ENCODE data around the gene KCNA4.
"Not testable (repeated sequence)": the region's sequence is repeated elsewhere in the genome, so short reads cannot be mapped to it uniquely, and the experiment has no call there.

KCNA4 gene

DNA sequence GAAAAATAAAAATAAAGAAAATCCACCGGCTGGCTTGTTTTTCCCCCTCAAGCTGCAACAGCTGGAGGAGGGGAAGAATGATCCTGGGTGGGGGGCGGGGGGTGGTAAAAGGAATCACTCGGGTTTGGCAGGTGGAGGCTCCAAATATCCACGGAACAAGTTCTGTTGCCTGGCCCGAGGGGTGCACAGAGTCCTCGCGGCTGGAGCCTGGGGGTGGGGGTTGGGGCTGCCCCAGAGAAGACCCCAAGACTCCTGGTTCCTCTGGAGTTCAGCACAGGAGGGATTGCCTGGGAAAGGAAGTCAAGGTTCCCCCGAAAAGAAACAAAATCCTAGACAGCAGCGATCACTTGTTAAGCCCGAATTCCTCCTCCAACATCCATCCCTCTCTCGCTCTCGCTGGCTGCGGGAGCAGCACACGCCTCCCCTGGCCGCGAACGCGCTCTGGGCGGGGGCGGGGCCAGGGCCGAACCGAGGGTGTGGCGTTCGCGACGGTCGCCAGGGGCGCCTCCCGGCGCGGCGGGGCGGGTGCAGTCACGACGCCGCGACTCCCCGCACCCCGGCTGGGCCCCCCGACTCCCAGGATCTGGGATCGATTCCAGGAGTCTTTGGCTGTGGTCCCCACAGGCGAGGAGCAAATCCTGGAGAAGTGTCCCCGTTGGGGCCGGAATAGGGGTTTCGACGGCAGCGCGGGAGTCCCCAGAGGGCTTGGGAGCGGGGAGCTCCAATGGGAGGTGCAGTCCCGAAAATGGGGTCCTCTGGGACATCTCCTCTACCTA, at the start of gene KCNA4:
Gene KCNA4, minus strand, starts transcription at position 443 of the 776 bp plus-strand sequence. CDS start 4,352 bp downstream, outside the sequence.
- DNase-seq, result no peak

DNA sequence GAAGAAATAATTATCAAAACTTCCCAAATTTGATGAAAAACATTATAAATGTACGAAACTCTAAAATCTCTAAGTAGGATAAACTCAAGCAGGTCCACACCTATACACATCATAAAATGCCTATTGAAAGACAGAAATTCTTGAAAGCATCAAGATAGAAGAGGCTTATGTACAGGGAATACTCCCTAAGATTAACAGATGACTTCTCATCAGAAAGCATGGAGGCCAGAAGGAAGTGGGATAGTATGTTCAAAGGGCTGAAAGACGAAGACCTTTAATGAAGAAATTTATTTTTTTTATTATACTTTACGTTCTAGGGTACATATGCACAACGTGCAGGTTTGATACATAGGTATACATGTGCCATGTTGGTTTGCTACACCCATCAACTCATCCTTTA, 45.3 kb upstream of the KCNA4 start:
- no peak for DNase-seq

DNA sequence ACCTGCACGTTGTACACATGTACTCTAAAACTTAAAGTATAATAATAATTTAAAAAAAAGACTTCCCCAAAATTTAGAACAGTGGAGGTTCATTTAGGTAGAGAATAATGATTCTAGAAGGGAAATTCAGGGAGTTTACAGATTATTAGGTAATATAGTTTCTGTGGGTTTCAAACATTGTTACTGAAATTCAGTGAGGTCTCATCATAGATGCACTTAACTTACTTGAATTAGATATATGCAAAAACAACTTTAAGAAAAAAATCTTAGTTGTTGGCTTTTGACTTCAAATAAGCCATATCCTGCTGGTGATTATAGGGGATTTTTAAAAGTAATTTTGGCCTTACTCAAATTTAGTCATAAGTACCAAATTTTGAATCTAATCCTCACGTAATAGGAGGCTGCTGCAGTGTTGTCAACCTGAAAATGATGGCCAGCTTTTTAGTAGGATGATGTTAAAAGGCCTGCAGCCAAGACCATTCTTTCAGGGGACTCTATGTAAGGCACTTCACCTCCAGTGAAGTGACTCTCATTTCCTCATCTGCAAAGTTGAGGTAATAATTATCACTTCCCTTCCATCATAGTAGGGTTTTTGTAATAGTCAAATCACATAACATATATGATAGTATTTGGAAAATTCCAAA, 42.5 kb upstream of the KCNA4 start:
- no peak for DNase-seq

DNA sequence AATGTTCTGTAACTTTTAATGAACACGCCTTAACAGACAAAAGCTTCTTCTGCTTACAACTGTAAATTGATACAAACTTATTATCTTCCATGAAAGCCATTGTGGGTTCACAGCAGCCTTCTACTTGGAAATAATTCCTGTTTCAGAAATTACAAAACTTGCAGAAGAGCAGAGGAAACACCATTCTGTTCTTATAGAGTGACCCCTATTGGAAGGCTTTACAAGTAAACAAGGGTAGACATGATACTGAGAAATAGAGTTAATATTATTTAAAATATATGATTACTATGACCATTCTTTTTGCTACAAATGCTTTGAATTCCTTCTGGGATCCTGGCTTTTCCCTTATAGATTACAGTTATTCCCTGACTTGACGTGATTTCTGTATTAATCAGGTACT, 32.4 kb upstream of the KCNA4 start:
- no peak for DNase-seq

DNA sequence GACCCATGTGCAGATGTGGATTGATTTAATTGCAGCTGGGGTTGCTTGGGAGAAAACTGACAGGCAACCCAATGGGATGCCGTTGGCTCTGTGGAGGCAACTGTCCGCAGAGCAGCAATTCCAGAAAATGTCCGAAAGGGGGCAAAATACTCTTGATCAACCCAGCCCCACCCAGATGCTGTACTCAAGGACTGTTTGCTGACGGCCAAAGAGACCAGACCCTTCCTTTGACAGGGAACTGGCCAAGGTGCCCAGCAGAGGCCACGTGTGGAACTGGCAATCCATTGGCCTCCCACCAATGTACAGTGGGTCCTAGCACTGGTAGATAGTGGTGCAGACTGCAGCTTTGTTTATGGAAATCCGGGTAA, 29.7 kb upstream of the KCNA4 start:
- no peak for DNase-seq

DNA sequence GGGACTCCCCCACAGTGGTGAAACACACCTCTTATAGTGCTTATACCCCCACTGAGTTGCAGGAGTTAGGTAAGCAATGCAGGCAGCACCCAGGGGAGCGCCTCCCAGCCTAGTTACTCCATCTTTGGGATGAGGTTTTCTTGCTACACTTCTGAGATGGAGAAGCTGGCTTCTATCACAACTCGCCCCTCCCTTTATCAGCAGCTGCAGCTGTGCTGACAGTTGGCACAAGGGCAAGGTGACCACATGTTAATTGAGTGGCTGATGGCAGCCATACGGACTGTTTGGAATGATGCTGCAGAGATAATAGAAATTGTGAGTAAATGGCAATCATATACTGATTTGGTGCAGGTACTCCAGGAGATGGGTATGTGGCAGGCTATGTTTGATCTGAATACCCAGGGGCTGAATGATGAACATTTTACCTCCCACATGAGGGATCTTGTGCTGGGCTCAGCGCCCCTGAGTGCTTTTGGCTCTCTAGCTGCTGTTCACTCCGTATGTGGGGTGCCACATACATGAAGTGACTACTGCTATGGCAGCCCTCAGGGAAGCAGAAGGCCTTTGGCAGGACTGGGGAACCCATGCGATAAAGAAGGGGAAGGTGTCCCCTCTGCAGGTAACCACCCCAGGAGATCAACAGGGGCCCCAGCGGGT, 29.2 kb upstream of the KCNA4 start:
- DNase-seq, result no peak

DNA sequence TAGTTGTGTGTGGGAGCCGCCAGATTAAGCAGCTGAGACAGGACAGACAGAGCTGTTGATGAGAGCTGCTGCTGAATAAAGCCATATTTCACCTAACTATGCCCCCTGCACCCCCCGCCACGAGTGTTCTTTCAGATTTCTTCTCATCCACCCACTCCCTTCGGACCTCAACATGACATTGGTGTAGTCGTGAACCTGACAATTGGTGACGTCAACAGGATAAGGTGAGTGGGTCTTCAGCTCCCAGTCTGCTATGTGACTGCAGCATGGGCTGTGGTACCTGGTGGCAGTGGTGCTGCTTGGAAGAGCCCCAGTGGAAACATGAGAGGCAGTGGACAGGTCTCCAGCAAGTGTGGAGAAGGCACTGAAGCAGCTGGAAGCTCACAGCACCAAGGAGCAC, 28.3 kb upstream of the KCNA4 start:
- no peak for DNase-seq

DNA sequence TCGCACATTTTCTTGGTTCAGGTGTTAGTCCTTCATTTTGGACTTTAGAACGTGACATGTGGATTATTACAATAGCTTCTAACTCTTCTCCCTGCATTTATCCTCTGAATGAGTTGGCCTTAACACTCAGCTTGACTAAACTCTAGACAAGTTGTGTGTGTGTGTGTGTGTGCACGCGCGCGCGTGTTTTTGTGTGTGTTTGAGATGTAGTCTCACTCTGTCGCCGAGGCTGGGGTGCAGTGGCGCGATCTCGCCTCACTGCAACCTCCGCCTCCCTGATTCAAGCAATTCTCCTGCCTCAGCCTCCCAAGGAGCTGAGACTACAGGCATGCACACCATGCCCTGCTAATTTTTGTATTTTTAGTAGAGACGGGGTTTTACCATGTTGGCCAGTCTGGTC, 24.3 kb upstream of the KCNA4 start:
- no peak for DNase-seq

DNA sequence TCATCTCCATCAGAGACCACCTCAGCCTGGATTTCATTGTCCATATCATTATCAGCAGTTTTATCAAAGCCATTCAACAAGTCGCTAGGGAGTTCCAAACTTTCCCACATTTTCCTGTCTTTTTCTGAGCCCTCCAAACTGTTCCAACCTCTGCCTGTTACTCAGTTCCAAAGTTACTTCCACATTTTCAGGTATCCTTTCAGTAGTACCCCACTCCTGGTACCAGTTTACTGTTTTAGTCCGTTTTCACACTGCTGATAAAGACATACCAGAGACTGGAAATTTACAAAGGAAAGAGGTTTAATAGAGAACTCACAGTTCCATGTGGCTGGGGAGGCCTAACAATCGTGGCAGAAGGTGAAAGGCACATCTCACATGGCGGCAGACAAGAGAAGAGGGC, 17.9 kb upstream of the KCNA4 start:
- DNase-seq, result not testable (repeated sequence)

DNA sequence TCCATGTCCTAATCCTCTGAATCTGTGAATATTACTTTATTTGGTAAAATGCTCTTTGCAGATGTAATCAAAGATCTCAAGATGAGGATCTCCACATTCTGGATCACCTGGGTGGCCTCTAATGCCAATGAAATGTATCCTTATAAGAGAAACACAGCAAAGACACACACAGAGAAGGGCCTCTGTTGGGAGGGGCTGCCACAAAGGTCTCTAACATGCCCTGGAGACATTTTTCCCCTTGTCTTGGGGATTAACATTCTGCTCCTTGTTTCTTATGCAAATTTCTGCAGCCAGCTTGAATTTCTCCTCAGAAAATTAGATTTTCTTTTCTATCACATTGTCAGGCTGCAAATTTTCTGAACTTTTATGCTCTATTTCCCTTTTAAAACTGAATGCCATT, 17.3 kb upstream of the KCNA4 start:
- not testable (repeated sequence) for DNase-seq

DNA sequence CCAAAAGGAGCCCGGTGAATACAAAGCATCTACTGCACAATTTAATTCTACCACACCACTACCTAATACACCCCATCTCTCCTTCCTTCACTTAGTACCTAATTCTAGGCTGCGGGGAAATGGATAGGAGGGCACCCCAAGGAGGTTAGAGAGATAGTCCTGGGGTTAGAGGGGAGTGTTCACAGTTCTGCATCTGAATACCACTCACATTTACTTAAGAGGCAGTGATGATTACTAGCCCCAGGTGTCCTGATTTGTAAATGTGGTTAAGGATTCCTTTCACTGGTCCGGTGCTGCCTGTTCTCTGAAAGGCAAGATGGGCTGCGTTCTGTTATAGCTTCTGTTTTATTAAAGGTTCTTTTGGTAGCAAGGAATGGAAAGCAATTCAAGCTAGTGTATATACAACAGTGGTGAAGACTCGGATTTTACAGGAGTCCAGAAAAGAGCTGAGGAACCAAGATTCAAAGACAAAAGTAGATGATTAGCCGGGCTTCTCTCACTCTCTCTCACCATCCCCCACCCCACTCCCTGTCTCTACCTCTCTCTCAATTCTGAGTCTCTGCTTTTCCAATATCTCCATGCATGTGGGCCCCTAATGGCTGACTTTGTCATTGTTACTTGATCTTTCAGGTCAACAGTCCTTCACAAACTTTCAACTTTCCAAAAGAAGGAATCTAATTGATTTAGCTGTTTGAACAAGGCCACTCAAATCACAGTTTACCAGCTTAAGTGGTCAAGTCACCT, 8.7 kb upstream of the KCNA4 start:
- DNase-seq, result no peak

DNA sequence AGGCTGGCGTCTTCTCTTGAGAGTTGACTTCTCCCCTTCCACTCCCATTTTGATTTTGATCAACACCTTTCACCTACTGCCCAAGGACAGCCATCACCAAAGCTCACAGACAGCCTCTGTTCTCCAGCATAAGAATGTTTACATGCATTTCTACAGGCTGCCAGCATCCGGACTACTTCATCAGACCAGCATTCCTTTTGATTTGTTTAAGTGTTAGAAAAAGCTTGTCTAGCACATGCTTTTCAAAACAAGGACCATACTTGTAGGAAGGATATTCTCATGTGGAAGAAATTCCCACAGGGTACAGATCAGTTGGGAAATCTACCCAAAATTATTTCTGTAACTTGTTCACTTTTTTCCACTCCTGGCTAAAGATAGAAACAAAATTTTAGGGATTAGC, 6.2 kb upstream of the KCNA4 start:
- no peak for DNase-seq

DNA sequence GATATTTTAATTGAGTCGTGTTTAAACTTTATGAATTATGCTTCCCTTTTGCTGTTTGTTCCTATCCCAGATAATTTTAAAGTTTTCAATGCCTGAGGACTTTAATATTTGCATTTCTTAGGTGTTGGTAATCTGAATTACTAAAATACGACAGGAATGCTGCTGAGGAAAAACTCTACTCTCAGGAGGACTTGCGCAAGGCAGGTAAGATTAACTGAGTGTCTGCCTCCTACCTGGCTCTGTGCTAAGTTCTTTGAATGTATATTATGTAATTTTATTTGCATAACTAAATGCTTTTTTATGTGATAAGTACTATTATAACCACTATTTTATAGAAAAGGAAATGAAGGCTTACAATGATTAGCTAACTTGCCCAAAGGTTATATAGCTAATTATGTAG, 2.7 kb upstream of the KCNA4 start:
- DNase-seq, result no peak

DNA sequence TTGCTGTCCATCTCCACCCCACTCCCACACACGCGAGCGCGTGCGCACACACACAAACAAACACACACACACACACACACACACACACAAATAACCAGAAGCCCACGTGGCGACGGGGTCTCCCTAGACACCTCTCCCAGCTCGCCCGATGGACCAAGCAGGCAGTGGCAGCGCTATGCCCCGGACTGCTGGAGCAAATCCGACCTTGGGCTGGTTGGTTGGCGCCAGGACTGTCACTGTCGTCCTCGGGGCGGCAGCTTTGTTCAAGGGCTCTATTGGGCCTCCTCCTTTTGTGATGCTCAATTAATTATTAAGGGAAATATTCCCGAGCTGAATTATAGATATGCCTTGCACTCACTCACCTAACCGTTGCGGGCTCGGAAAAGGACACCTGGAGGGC, 1.7 kb upstream of the KCNA4 start:
- no peak for DNase-seq

DNA sequence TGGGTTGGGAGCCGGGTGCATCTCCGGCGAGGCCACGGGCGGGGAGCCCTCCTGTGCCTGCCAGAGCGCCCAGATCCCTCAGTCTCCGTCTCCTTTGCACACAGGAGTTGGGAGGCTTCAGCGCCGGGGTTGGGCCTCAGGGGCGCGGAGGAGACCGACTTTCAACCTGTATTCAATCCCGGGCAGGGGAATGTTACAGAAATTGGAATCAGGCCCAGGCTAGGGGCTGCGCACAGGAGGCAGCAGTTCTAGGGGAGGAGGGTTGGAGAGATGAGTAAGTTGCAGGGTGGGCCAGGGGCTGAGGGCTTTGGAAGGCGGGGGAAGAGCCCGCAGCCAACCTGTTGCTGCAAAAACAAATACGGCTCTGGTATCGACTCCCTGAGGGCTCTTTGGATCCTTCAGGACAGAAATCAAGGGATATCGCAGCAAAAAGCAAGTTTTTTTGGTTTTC, 640 bp upstream of the KCNA4 start:
- no peak for DNase-seq

DNA sequence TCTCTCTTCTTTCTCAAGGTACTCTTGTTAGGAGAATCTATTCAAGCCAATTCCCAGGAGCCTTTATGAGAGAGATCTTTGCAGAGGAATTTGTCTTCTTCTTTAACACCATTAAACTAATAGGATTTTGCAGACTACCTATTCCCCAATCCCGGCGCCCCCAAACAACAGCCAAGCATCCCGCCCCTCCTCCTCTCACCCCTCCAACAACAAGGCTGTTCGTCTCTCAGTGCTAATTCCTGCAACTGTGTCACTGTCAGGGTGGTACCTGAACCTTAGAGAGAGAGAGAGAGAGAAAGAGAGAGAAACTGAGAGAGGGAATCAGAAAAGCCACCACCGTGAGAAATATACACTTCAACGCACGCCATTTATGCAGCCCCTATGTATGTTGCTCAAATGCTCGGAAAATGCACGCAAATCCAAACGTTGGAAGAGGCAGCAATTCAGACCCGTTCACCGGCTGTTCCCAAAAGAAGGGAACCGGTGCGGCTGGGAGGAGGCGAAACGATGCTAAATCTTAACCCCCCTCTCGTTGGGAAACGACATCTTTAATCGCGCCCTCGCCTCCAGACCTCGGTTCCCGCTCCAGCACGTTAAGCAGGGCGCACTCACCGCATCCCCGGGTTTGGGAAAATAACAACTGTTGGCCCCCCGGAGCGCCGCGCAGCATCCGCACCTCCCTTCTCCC, 961 bp downstream of the KCNA4 start:
- no peak for DNase-seq

DNA sequence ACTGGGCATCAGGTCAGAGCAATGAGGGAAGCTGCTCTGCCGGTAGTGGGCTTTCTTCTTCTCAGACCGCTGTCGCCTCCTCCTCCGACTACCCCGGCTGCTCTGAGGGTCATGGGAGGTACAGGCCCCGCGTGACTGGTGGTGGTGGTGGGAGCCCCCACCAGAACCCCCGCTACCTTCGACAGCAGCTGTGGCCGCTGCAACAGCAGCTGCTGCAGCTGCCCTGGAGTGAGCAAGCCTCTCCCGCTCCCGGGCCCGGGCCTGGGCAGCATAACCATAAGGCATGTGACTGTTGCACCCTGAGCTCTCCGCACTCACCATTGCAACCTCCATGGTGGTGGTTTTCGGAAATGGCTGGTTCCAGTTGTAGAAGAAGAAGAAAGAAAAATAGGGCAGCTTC, 4.5 kb downstream of the KCNA4 start:
- DNase-seq, result no peak

DNA sequence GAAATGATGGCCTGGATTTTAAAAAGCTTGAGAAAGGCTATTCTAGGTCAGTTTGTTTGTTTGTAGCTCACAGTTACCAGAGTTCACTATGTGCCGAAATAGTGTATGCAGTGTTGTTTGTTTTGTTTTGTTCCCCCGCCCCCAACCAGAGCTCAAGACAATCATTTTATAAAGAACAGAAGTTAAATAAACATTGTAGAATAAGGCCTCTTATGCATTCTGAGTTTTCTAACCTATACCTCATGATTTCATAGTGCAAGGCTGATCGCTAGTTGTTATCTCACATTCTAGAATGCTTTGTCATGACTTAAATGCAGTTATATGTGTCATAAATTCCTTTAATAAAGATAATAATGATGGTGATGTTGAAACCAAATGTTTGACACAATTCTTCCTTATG, 7.8 kb downstream of the KCNA4 start:
- DNase-seq, result no peak

DNA sequence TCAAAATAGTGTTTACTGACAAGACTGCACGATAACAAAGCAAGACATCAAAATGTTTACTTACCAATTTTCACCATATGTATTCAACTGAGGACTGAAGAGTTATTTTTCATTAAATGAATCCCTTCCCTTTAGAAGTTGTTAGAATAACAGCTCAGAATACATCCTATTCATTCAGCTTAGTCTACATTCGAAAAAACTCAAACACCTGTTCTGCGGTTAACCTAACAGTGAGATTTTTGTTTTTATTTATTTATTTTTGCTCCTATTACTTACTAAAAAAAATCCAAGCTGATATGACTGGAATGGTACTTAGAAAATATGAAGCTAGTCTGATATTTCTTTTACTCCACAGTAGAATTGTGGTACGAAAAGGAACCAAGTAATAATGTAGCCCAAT, 10.0 kb downstream of the KCNA4 start:
- DNase-seq, result no peak

DNA sequence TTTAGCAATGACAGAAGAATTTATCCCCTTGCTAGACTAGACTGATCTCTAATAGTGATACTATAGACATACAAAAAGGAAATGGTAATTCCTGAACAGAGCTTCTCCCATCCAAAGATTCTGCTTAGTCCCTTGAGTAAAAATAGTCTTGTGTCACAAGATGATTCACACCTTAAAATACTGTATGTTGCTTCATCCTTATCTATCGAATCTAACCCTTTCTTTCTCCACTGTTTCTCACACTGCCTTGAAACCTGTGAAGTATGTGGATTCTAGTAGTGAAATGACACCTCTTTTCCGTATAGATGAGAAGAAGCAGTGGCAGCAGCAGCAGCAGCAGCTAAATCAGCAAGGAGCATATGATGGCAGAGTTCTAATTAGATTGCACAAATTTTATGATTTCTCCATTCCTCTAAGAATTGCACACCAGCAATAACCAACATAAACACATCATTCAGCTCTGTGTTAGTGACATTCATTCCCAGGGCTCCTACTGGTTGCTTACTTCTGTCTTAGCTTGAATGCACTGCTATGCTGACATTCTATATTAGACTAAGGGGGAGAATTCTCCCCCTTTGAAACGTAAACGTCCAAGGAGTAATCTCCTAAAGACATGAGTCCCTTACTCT, 14.6 kb downstream of the KCNA4 start:
- DNase-seq, result no peak

DNA sequence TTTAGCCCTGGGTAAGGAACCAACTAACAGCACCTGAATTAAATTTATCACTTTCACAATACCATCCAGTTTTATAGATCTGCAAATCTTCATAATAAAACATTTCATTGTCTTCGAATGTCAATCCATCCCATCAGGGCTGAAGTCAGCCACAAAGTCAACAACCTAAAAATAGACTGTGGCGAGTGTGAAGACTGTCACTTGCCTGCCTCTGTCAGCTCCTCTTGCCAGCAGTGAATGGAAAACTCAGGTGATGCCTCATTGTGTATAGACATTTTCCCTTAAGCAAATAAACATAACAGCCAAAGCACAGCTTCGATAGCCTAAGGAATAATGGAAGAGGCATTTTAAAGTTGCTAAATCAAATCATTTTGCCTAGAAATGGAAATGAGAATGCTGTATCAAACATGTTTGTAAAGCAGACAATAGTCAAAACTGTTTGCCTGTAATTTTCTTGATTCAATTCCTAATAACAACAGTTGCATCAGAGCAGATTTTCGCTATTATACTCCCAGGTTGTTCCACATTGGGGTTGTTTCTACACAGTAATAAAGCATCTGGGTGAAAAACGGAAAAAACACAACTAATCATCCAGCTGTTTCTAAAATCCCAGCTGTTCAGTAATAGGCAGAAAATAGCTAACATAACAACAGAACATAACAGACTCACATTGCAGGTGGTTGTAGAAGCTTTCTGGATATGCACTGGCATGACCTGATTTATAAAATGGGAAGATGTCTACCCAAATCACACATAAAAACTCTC, 15.7 kb downstream of the KCNA4 start:
- no peak for DNase-seq

DNA sequence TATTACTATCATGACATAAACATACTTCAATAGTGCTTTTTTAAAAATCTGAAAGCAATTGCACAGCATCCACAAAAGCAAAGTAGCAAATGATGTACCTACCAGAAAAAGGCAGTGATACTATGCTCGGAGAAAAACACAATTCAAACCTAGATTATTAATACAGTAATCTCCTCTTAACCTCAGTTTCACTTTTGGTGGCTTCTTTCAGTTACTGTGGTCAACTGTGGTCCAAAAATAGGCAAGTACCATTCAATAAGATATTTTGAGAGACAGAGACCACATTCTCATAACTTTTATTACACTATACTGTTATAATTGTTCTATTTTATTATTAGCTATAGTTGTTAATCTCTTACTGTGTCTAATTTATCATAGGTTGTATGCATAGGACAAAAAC, 20.8 kb downstream of the KCNA4 start:
- no peak for DNase-seq

Measured in cortex of kidney (tissue), 1 donor.